Sigmoid colon (tissue), 4 donors: ENCODE measurements around the gene RAP1B.

Experiments
- CTCF ChIP-seq, 4 experiments: fragments of 450-650 bp in 3 of 4; fragments of 200-600 bp in 1 of 4; IDR thresholded peaks; one replicate each; pipeline ENCODE4 v1.5.1; 2016 to 2019; ENCODE audit warnings: antibody characterized with exemption in 4 of 4, mild to moderate bottlenecking in 3 of 4, moderate library complexity in 2 of 4
- EP300 ChIP-seq, 4 donors: sonication (generic); formaldehyde crosslinking; IDR thresholded peaks; one replicate each; pipeline ENCODE4 v1.6.1; 2017; ENCODE audit warnings: antibody characterized with exemption in 4 of 4
- POLR2A ChIP-seq, 2 donors: fragments of 450-650 bp; IDR thresholded peaks; one replicate each; pipeline ENCODE4 v1.6.1; 2016; ENCODE audit warnings: antibody characterized with exemption in 2 of 2, mild to moderate bottlenecking in 2 of 2, moderate library complexity in 2 of 2
- POLR2AphosphoS5 ChIP-seq, 4 donors: sonication (generic); formaldehyde crosslinking; IDR thresholded peaks; one replicate each; pipeline ENCODE4 v1.6.1; 2017; ENCODE audit warnings: antibody characterized with exemption in 4 of 4

- TF ChIP-seq POLR2AphosphoS5 (IDR thresholded peaks at IDR 0.05) (no peak), POLR2A (IDR thresholded peaks at IDR 0.05) (no peak), CTCF (IDR thresholded peaks at IDR 0.05) (no peak), EP300 (IDR thresholded peaks at IDR 0.05) (no peak)
Measured at GRCh38 chr12:68601767-68602166, 8.9 kb upstream of the RAP1B start.
